T-cell (primary cell): ENCODE results near the gene FBXO24. TPM values are rescaled to one million over a fixed set of nuclear protein-coding genes. Genes with fewer than 3 reads are reported as not detected.
"Not testable (repeated sequence)": the region's sequence is repeated elsewhere in the genome, so short reads cannot be mapped to it uniquely, and the experiment has no call there.

Experiments
- ATAC-seq, 4 experiments: fragments of 200-7000 bp in 3 of 4; fragments of 150-1000 bp in 1 of 4; cut with Tn5 transposase; replicated peaks in 1 of 4; 1 replicate in 3 of 4; 2 replicates in 1 of 4; pipeline ENCODE4 v1.10.0; 2021; ENCODE audit warnings: moderate library complexity in 3 of 4, mild to moderate bottlenecking in 2 of 4, moderate number of reproducible peaks in 1 of 4
- CTCF ChIA-PET, 2 donors: fragments of 300-600 bp; sonication (Branson Sonifier 250); formaldehyde crosslinking; loops; one replicate each; lab custom pipeline; 2022; ENCODE audit warnings: antibody characterized with exemption in 2 of 2; lab: Charles Lee
- POLR2A ChIA-PET, 2 donors: fragments of 300-600 bp; sonication (Branson Sonifier 250); formaldehyde crosslinking; loops; one replicate each; lab custom pipeline; 2022; ENCODE audit warnings: antibody characterized with exemption in 2 of 2; lab: Charles Lee
- DNase-seq, 35 experiments: peaks; one replicate each; pipeline versions ENCODE4 v3.0.0 to v3.0.0-alpha.2; 2013 to 2023
- H3K27ac ChIP-seq: one replicate; pipeline ENCODE4 v1.5.1; 2013; ENCODE audit warnings: low read length
- H3K27me3 ChIP-seq, 2 experiments: replicated peaks in 1 of 2; 1 replicate in 1 of 2; 2 replicates in 1 of 2; pipeline versions ENCODE4 v1.6.1 to v1.7.0; 2013; ENCODE audit warnings: low read length in 1 of 2, mixed read lengths in 1 of 2; ENCODE audit not compliant: control insufficient read depth in 2 of 2, insufficient read depth in 2 of 2; ENCODE audit errors: extremely low read depth in 1 of 2
- H3K36me3 ChIP-seq, 2 donors: 1 replicate in 1 of 2; 2 replicates in 1 of 2; pipeline versions ENCODE4 v1.6.1 to v1.7.0; 2013; ENCODE audit warnings: low read length in 1 of 2; ENCODE audit not compliant: control insufficient read depth in 2 of 2, insufficient read depth in 1 of 2; ENCODE audit errors: extremely low read depth in 1 of 2
- H3K4me1 ChIP-seq, 2 experiments: 1 replicate in 1 of 2; 2 replicates in 1 of 2; pipeline versions ENCODE4 v1.6.1 to v1.7.0; 2013; ENCODE audit warnings: low read length in 2 of 2, mixed read lengths in 1 of 2; ENCODE audit not compliant: insufficient read depth in 2 of 2, control insufficient read depth in 1 of 2; ENCODE audit errors: extremely low read depth in 1 of 2
- H3K4me3 ChIP-seq, 2 donors: 1 replicate in 1 of 2; 2 replicates in 1 of 2; pipeline versions ENCODE4 v1.5.1 to v1.7.0; 2013; ENCODE audit warnings: mild to moderate bottlenecking in 2 of 2, low read length in 1 of 2, moderate library complexity in 1 of 2; ENCODE audit not compliant: control insufficient read depth in 1 of 2; ENCODE audit errors: extremely low read depth in 1 of 2
- H3K9me3 ChIP-seq: 2 replicates; pipeline ENCODE4 v1.7.0; 2013
- H3K27ac Mint-ChIP-seq, 2 donors: one replicate each; pipeline ENCODE4 v1.8.0; 2020 to 2021; ENCODE audit warnings: mild to moderate bottlenecking in 2 of 2, mixed read lengths in 2 of 2
- H3K27me3 Mint-ChIP-seq, 2 donors: one replicate each; pipeline ENCODE4 v1.8.0; 2021 to 2022; ENCODE audit warnings: mixed read lengths in 2 of 2
- H3K36me3 Mint-ChIP-seq: one replicate; pipeline ENCODE4 v1.8.0; 2021; ENCODE audit warnings: mixed read lengths
- H3K4me1 Mint-ChIP-seq, 3 donors: one replicate each; pipeline ENCODE4 v1.8.0; 2020 to 2022; ENCODE audit warnings: mixed read lengths in 3 of 3, mild to moderate bottlenecking in 1 of 3
- H3K4me3 Mint-ChIP-seq, 3 donors: one replicate each; pipeline ENCODE4 v1.8.0; 2020 to 2022; ENCODE audit warnings: mild to moderate bottlenecking in 3 of 3, mixed read lengths in 3 of 3, moderate library complexity in 3 of 3
- H3K9me3 Mint-ChIP-seq, 3 donors: one replicate each; pipeline ENCODE4 v1.8.0; 2020 to 2022; ENCODE audit warnings: mixed read lengths in 3 of 3
- WGBS: methylation state at CpG from one replicate; pipeline ENCODE4 v1.1.5; 2013; ENCODE audit warnings: missing lambda C conversion rate; ENCODE audit not compliant: insufficient coverage; 5-methylcytosine and 5-hydroxymethylcytosine counted together
- total RNA-seq, 35 experiments: library from RNA in 6 of 35; stranded (reverse) in 6 of 35; fragments of 120-200 nt in 1 of 35; gene quantifications; one replicate each; pipeline versions ENCODE4 v1.2.1 to v1.2.4 and lab custom pipeline; 2013 to 2026

FBXO24 gene
- total RNA-seq, 5 donors from 2014 or later (not counting 1 experiment from before 2014, with no cell fraction given): 0.70 to 1.7 (median 1.3) TPM

DNA sequence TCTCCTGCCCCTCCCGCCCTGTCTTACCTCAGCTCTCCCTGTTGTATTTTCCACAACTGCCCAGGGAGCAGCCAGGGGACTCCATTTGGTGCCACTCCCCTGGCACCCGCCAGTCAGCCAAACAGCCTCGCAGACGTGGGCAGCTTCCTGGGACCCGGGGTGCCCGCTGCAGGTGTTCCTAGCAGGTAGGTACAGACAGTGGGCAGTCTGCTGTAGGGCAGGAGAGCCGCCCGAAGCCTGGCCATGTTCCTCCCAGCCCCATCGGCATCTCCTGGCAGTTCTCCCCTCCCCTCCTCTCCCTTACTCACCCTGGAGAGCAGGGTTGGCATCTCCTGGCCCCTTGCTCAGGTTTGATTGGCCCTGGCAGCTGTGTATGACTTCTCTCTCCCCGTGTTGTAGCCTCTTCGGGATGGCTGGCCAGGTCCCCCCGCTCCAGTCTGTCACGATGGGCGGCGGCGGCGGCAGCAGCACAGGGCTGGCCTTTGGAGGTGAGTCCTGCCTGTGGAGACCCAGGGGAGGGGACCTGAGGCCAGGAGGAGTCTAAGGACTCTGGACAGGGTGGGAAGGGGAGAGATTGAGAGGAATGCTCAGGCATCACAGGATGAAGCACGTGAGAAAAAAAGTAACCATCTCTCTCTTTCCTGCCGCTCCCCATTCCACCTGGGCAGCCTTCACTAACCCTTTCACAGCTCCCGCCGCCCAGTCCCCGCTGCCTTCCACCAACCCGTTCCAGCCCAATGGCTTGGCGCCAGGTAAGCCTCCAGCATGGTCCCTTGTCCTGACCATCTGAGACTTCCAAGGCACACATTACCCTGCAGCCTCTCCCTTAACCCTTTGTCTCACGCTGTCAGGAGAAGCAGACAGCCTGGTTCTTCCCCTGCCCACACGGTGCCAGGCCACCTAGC lies 23.7 kb upstream of the FBXO24 start:
- Mint-ChIP-seq H3K4me1 (peaks cover 15 to 25% (median 16%) of the 10 kb centered on the region in 3 donors), H3K27me3 (no peaks in the 10 kb centered on the region), H3K4me3 (no peak overlapping the region), H3K27ac (no peak overlapping the region), H3K9me3 (no peaks in the 10 kb centered on the region), H3K36me3 (peaks cover 10% of the 10 kb centered on the region)
- 97% methylated on average over 20 of the region's 26 CpGs for whole genome bisulfite sequencing
- peaks cover 0 to 21% of the 10 kb centered on the region in 2 experiments for H3K4me1 ChIP-seq
- ChIA-PET CTCF (interaction anchor here (0.5 to 1.4 kb wide), 3 partner anchors 24 to 125 kb away, joined by 3 to 6 read pairs (median 3); partner anchors contain the start of gene FBXO24 (in 1 of the 2)), POLR2A (no interaction called here)
- peaks cover 13 to 38% of the 10 kb centered on the region in 2 donors for H3K36me3 ChIP-seq
- no peak overlapping the region for H3K4me3 ChIP-seq
- H3K9me3 ChIP-seq: no peaks in the 10 kb centered on the region
- no peak overlapping the region for H3K27ac ChIP-seq
- ATAC-seq: no peak
- H3K27me3 ChIP-seq: no peaks in the 10 kb centered on the region
- DNase-seq: no peak

DNA sequence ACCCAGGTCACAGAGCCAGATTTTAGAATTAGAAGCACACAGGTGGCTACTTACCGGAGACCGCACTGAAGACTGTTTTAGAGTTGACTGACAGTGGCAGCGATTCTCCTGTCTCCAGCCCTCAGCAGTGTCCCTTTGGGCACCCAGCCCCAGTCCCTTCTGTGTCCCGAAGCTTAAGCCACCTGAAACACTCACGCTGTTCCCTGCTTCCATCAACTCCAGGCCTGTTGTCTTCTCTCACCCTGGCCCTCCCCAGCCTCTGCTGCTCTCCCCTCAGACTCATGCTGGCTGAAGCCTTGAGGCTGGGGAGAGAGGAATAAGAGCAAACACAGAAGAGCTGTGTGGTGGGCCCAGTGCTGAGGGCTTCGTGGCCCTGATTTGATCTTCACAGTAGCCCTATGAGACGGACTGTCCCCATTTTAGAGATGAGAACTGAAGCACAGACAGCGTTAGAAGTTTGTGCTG lies 23.0 kb upstream of the FBXO24 start:
- Mint-ChIP-seq H3K36me3 (peaks cover 10% of the 10 kb centered on the region), H3K27ac (no peak overlapping the region), H3K4me1 (peaks cover 21 to 25% (median 22%) of the 10 kb centered on the region in 3 donors), H3K4me3 (no peak overlapping the region), H3K9me3 (no peaks in the 10 kb centered on the region), H3K27me3 (no peaks in the 10 kb centered on the region)
- ATAC-seq: no peak
- no peak overlapping the region for H3K27ac ChIP-seq
- DNase-seq: no peak
- no peaks in the 10 kb centered on the region for H3K27me3 ChIP-seq
- H3K4me3 ChIP-seq: no peak overlapping the region
- CTCF ChIA-PET: interaction anchor here (0.6 to 1.7 kb wide), 10 partner anchors 8 to 94 kb away, joined by 3 to 7 read pairs (median 4); partner anchors contain the start of genes AGFG2 (in 2 of the 2) and FBXO24 (in 1 of the 2)
- peaks cover 0 to 28% of the 10 kb centered on the region in 2 experiments for H3K4me1 ChIP-seq
- peaks cover 13 to 38% of the 10 kb centered on the region in 2 donors for H3K36me3 ChIP-seq
- WGBS: 98% methylated on average over 6 of the region's 8 CpGs
- POLR2A ChIA-PET: no interaction called here
- no peaks in the 10 kb centered on the region for H3K9me3 ChIP-seq

DNA sequence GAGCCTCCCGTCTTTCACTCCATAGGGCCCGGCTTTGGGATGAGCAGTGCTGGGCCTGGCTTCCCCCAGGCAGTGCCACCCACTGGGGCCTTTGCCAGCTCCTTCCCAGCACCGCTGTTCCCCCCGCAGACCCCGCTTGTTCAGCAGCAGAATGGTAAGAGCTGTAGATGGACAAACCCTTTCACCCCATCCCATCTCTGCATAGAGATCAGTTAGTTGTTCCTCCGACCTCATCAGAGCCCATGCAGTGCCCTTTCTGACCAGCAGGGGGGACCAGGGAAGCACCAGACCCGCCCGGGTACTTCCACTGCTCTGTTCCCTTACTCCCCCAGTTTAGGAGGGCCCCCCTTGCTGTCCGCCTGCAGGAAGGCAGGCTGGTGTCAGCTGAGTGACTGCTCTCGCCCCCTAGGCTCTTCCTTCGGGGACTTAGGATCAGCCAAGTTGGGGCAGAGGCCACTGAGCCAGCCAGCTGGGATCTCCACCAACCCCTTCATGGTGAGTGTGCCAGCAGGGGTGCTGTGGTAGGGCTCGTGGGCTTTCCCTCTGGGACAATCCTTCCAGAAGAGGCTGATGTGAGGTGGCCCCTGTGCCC lies 22.2 kb upstream of the FBXO24 start:
- no peak overlapping the region for H3K27ac ChIP-seq
- CTCF ChIA-PET: interaction anchor here (0.6 to 1.7 kb wide), 16 partner anchors 9 to 658 kb away, joined by 3 to 7 read pairs (median 4); partner anchors contain the start of gene AGFG2 (in 2 of the 2)
- ATAC-seq (peak; percentile 70 to 76 (median 72)), DNase-seq (peak; percentile 50 to 88 (median 79))
- H3K36me3 ChIP-seq: peaks cover 13 to 33% of the 10 kb centered on the region in 2 donors
- H3K4me3 Mint-ChIP-seq: no peak overlapping the region
- H3K4me3 ChIP-seq: no peak overlapping the region
- WGBS: 24% methylated on average over 6 of the region's 12 CpGs
- H3K27me3 ChIP-seq: no peaks in the 10 kb centered on the region
- POLR2A ChIA-PET: interaction anchor here in 1 of 2 donors (0.6 kb wide), 2 partner anchors 23 to 43 kb away, joined by 3 to 7 read pairs; no protein-coding TSS in a partner anchor
- H3K9me3 ChIP-seq: no peaks in the 10 kb centered on the region
- H3K4me1 Mint-ChIP-seq: peaks cover 27 to 29% (median 28%) of the 10 kb centered on the region in 3 donors
- H3K27ac Mint-ChIP-seq: peak overlapping the region; percentile 22 to 57
- H3K4me1 ChIP-seq: peaks cover 1 to 36% of the 10 kb centered on the region in 2 experiments
- peaks cover 10% of the 10 kb centered on the region for H3K36me3 Mint-ChIP-seq
- H3K27me3 Mint-ChIP-seq: no peaks in the 10 kb centered on the region
- no peaks in the 10 kb centered on the region for H3K9me3 Mint-ChIP-seq

DNA sequence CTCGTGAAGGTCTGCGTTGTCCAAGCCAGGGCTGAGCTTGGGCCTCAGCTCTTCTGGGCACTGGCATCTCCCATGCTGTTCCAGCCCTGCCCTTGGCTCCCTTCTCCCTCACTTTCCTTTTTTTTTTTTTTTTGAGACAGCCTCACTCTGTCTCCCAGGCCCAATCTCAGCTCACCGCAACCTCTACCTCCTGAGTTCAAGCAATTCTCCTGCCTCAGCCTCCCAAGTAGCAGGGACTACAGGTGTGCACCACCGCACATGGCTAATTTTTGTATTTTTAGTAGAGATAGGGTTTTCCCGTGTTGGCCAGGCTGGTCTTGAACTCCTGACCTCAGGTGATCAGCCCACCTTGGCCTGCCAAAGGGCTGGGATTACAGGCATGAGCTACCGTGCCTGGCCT lies 21.7 kb upstream of the FBXO24 start:
- H3K4me3 ChIP-seq, ATAC-seq, DNase-seq, H3K27me3 ChIP-seq, H3K9me3 Mint-ChIP-seq, H3K9me3 ChIP-seq, H3K36me3 Mint-ChIP-seq, H3K27me3 Mint-ChIP-seq, H3K27ac ChIP-seq, H3K4me3 Mint-ChIP-seq: not testable (repeated sequence)
- Histone ChIP-seq H3K4me1 (peaks cover 3 to 40% of the 10 kb centered on the region in 2 experiments), H3K36me3 (peaks cover 13 to 31% of the 10 kb centered on the region in 2 donors)
- POLR2A ChIA-PET: interaction anchor here in 1 of 2 donors (0.6 kb wide), 2 partner anchors 23 to 44 kb away, joined by 3 to 7 read pairs; no protein-coding TSS in a partner anchor
- WGBS: 96% methylated on average over 3 of the region's 6 CpGs
- Mint-ChIP-seq H3K27ac (peak overlapping the region; percentile 56 to 57), H3K4me1 (peaks cover 27 to 29% (median 29%) of the 10 kb centered on the region in 3 donors)
- CTCF ChIA-PET: interaction anchor here (0.5 to 1.7 kb wide), 15 partner anchors 15 to 658 kb away, joined by 3 to 7 read pairs (median 3); partner anchors contain the start of gene AGFG2 (in 2 of the 2)

DNA sequence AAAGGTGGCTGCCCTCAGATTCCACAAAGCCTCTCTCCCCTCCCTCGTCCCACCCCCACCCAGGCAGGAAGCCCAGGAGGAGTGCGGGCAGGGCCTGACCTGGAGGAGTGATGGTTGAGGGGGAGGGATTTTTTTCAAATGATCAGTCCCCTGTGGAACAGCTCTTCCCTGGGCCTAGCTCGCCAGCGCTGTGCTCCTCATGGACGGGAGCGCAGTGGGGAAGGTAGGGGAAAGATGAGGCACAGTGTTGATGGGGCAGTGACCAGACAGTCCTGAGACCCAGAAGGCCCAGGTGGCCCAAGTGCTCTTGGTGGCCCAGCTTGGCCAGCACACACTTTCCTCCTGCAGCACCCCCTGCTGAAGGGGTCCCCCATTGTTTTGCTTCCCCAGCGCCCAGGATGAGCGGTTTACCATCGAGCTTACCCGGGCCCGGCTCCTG lies 21.0 kb upstream of the FBXO24 start:
- H3K9me3 Mint-ChIP-seq: no peaks in the 10 kb centered on the region
- peak overlapping the region in 1 of 2 donors; percentile 61 for H3K27ac Mint-ChIP-seq
- peaks cover 11 to 30% of the 10 kb centered on the region in 2 donors for H3K36me3 ChIP-seq
- ATAC-seq (no peak), DNase-seq (no peak)
- peaks cover 25 to 28% (median 26%) of the 10 kb centered on the region in 3 donors for H3K4me1 Mint-ChIP-seq
- H3K36me3 Mint-ChIP-seq: peaks cover 10% of the 10 kb centered on the region
- H3K27ac ChIP-seq: no peak overlapping the region
- 90% methylated on average over 2 of the region's 11 CpGs for WGBS
- H3K27me3 ChIP-seq: no peaks in the 10 kb centered on the region
- H3K4me3 ChIP-seq: no peak overlapping the region
- peaks cover 6 to 40% of the 10 kb centered on the region in 2 experiments for H3K4me1 ChIP-seq
- H3K27me3 Mint-ChIP-seq: no peaks in the 10 kb centered on the region
- no peaks in the 10 kb centered on the region for H3K9me3 ChIP-seq
- H3K4me3 Mint-ChIP-seq: no peak overlapping the region
- ChIA-PET POLR2A (interaction anchor here in 1 of 2 donors (0.5 to 0.6 kb wide), 2 partner anchors 10 to 48 kb away, joined by 4 to 7 read pairs; no protein-coding TSS in a partner anchor), CTCF (interaction anchor here (0.5 to 1.5 kb wide), 7 partner anchors 19 to 485 kb away, joined by 3 to 7 read pairs (median 4); no protein-coding TSS in a partner anchor)
